NK-92 treated with Interleukin-12 subunit alpha and Interleukin-12 subunit beta, amount 100 ng/mL, for 24 hours (cell line): ENCODE data around the gene TMEM176B.

ENCODE experiments used
- DNase-seq: peaks from one replicate; lab custom pipeline; 2025; lab: John Stamatoyannopoulos, UW

The TMEM176B gene

GRCh38 chr7:150751702-150752101 lies 48.5 kb downstream of the TMEM176B start:
- no peak for DNase-seq

- no peak for DNase-seq
Measured at GRCh38 chr7:150748376-150748775, 51.8 kb downstream of the TMEM176B start.

GRCh38 chr7:150746921-150747320 lies 53.2 kb downstream of the TMEM176B start:
- DNase-seq, result no peak

- DNase-seq, result no peak
Measured at GRCh38 chr7:150745876-150746275, 54.3 kb downstream of the TMEM176B start.

- no peak for DNase-seq
Measured at GRCh38 chr7:150745086-150745485, 55.1 kb downstream of the TMEM176B start.

GRCh38 chr7:150744041-150744656 lies 56.0 kb downstream of the TMEM176B start:
- no peak for DNase-seq

- DNase-seq, result no peak
Measured at GRCh38 chr7:150742286-150742968, 57.7 kb downstream of the TMEM176B start.
